ENCODE measurements around the gene FLYWCH2.
"Not testable (repeated sequence)": the region's sequence is repeated elsewhere in the genome, so short reads cannot be mapped to it uniquely, and the experiment has no call there.

The FLYWCH2 gene

DNA sequence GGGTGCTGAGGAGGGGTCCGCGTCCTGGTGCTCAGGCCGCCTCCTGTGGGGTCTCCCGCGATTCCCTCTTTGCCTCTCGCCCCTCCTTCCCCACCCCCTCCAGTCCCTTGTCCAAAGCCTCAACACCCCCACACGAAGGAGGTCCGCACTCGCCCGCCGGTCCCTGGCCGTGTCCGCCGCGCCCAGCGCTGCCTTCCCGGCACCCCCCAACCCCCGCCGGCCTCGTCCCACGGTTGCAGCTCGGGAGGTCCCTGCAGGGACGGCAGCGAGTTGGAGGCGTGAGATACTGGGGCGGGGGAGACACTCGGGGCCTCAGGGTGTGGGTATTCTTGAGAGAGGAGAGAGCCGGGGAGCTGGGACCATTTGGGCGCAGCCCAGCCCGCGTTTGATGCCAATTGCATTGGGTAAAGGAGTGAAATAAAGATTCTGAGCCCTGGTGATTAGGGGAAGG lies 468 bp downstream of the FLYWCH2 start:
- DNase-seq (ENCODE audit: low read depth) = no peak

DNA sequence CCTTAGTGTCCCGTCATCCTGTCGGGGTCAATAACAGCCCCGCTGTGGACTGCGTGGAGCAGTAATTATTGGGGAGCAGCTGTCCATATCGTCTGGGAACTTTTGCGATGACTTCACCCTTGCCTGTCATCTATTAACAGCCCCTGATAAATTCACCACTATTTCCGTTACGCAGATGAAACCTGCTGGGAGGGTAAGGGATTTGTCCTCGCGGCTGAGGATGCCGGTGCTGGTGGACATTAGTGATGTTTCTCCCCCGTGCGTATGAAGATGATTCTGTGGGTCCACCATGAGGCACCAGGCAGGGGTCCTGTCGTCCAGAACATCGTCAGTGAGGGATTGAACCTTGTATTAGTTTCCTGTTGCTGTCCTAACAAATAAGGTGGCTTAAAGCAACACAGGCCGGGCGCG lies 1.0 kb downstream of the FLYWCH2 start:
- DNase-seq (ENCODE audit: low read depth) = no peak

DNA sequence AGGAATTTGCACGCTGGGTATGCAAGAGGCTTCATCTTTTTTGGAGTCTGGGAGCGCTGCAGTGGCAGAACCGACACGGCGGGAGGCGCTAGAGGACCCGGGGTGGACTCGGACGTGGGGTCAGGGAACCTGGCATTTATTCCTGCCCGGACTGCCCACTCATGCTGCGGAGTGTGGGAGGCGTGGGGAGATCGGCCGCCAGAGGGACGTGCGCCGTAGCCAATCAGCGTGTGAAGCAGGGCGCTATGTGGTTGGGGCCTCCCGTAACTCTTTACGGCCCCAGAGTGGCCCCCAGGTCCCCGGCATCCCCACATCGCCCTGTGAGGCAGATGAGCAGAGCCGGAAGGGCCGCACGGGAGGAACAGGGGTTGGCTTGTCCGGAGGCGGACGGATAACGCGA lies 11.2 kb downstream of the FLYWCH2 start:
- no peak for DNase-seq (ENCODE audit: low read depth)

DNA sequence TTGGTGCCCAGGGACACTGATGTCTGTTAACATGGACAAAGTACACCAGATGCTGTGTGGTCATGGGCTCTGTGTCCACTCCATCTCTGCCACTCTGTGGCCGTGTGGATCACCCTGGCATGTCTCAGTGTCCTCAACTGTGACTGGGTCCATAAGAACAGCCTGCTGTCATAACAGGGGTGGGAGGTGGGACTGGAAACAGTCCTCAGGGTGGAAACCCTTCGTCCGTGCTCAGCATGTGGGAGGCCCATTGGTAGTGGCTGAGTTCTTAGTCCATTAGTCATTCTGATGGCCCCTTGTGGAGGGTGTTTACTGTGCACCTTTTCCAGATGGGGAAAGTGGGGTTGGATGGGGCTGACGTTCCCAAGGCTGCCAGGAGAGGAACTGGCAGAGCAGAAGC lies 12.8 kb downstream of the FLYWCH2 start:
- no peak for DNase-seq (ENCODE audit: low read depth)

DNA sequence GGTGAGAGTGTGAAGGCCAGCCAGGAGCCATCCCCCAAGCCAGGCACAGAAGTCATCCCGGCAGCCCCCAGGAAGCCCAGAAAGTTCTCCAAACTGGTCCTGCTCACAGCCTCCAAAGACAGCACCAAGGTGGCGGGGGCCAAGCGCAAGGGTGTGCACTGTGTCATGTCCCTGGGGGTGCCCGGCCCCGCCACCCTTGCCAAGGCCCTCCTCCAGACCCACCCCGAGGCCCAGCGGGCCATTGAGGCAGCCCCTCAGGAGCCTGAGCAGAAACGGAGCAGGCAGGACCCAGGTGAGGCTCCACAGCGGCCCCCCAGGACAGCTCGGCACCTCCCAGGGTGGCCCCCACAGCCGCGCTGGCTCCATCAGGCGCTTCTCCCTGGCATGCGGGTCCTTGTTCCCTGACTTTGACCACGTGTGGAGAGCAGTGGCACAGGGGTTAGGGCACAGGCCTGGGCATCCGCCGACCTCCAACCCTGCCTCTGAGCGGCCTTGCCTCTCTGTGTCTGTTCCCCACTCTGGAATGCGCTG lies 13.5 kb downstream of the FLYWCH2 start:
- no peak for DNase-seq (ENCODE audit: low read depth)

DNA sequence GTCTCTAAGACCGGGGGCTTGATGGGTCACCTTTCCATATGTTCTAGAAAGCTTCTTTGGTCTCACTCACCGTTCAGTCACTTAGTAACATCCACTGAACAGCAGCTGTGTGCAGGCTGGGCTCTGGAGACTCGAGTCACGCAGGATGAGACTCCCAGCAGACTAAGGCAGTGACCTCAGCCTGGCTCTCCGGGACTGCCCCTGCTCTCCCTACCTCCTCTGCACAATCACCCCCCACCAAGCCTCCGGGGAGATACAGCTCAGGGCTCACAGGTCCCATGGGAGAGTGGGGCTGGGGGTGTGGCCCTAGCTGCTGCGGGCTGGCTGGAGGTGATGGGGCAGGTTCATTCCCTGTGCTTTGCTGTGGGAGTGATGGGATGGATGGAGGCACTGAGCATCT lies 14.1 kb downstream of the FLYWCH2 start:
- no peak for DNase-seq (ENCODE audit: low read depth)

DNA sequence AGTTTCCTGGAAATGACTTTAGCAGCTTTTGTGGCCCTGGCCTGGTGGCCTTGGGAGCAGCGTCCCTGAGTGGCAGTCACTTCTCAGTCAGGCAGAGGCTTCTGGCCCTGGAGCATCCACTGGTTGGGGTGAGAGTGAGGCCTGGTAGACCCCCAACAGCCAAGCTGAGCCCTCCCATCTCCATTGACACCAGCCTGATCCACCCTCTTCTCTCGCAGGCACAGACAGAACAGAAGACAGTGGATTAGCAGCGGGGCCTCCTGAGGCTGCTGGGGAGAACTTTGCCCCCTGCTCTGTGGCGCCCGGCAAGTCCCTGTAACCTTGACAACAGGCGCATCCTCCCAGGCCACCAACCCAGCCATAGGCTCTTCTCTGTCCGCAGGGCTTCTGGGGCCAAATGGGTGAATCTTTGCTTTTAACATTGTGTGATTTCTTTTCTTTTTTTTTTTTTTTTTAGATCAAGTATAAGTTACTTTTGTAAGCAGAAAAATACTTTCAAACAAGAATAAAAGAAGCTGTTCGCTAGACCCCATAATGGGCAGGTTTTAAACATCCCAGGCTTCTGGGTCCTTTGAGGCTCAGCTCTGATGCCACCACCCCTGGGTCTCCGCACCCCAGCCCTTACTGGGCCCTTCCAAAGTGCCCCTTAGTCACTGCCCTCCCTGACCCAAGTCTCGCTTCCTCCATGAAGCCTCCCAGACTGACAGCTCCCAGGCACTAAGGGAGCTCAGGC lies 16.0 kb downstream of the FLYWCH2 start:
- DNase-seq (ENCODE audit: low read depth) = no peak

DNA sequence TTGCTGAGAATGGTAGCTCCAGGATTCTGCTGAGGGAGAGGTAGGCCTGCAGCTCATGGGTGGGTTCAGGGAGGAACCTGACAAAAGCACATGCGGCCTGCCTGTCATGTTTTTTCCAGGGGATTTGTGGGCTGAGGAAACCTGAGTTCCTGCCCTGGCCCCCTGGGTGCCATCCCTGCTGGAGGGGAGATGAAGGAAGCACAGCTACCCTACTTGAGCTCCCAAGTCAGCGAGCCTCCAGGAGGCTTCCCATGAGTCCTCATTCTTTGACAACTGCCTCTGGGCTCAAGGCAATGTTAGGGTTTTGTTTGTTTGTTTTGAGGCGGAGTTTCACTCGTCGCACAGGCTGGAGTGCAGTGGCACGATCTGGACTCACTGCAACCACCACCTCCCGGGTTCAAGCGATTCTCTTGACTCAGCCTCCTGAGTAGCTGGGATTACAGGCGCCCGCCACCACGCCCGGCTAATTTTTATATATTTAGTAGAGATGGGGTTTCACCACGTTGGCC lies 16.6 kb downstream of the FLYWCH2 start:
- no peak for DNase-seq (ENCODE audit: low read depth)

DNA sequence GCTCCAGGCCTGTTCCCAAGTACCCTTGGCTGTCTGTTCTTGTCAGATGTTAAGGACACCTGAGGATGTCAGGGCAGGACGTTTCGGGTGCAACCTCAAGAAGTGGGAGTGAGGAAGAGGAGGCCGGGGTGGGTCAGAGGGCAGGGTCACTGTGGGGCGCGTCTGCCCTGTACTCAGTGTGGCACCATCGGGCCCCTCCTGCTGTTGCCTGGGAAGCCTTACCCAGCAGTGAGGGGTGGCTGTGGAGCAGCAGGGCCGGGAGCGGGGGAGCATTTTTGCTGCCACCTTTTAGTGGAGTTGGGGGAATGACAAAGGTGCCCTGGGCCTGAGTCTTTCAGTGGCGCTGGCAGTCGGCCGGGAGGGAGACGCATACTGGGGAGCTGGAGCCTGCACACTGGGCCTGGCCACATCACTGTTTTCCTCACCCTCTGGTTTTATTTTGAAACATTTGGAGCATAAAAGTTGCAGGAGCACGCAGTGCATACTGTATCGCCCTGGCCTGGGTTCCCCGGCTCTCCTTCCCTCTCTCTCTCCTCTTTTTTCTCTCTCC lies 17.6 kb downstream of the FLYWCH2 start:
- no peak for DNase-seq (ENCODE audit: low read depth)

DNA sequence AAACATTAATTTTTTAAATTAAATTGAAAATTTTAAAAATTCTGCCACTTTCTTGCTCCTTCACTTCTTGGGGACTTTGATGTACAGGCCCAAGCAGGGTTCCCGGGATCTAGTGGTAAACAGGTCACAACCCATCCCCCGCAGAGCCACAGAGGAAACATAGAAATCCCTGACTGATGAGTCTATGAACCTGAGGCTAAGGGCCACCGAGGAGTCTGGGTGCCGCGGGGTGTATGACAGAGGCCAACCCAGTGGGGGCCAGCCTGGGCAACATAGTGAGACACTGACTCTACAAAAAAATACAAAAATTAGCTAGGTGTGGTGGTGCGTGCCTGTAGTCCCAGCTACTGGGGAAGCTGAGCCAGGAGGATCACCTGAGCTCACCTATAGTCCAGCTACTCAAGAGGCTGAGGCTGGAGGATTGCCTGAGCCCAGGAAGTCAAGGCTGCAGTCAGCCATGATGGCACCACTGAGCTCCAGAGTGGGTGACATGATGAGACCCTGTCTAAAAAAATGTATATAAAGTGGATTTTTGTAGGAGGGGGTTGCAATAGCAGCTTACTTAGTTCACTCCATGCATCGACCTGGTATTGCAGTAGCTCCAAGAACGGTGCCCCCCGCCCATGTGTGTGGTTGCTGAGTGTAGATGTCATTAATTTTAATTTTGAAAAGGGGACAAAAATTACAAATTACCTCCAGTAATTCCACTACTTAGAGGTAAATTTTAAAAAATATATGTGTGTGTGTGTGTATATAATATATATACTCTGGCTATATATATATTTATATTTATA lies 19.5 kb downstream of the FLYWCH2 start:
- no peak for DNase-seq (ENCODE audit: low read depth)

DNA sequence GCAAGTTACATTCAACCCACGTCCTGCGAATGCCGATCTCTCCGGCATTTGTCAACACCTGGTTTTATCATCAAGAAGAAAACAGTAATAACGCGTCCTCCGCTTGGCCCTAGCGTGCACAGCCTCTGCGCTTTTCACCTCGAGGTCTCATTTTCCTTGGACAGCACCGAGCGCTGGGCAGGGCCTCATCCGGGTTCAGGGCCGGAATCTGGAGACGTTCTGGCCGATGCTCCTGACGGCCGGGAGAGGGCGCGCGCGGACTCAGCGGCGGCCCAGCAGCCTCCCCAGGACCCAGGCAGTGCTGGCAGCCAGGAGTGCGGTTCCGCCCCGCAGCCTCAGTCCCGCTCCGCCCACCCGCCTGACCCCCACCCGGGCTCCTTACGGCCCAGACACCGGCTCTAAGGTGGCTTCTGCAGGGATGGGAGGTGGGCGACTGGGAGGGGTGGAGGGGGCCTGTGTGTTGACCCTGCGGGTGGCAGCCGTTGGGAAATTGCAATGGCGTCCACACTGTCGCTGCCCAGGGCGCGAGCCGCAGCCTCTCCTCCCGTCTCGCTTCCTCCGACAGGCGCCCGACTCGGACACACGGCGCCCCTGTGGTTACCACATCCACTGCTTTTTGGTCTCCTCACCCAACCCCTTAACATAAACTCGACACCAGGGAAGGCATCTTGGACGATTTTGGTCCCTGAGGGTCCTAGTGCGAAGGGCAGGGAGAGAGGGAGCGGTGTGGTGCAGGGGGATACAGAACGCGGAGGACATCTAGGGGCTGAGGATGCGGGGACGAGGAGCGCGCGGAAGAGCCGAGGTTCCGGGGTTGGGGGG lies 21.3 kb downstream of the FLYWCH2 start:
- peak; percentile 39 for DNase-seq (ENCODE audit: low read depth)

DNA sequence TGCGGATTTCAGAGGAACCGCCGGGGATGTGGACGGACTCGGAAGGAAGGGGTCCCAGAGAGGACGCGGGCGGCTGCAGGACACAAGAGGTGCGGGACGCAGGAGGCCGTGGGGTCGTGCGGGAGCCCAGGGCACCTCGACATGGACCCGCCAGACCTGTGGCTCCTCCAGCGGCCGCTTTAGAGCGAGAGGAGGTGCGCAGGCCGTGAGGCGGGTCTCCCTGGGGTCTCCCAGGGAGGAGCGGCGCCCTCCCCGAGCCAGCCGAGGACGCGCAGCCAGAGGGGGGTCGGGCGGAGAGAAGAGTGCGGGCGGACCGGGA lies 21.9 kb downstream of the FLYWCH2 start:
- DNase-seq (ENCODE audit: low read depth) = no peak

DNA sequence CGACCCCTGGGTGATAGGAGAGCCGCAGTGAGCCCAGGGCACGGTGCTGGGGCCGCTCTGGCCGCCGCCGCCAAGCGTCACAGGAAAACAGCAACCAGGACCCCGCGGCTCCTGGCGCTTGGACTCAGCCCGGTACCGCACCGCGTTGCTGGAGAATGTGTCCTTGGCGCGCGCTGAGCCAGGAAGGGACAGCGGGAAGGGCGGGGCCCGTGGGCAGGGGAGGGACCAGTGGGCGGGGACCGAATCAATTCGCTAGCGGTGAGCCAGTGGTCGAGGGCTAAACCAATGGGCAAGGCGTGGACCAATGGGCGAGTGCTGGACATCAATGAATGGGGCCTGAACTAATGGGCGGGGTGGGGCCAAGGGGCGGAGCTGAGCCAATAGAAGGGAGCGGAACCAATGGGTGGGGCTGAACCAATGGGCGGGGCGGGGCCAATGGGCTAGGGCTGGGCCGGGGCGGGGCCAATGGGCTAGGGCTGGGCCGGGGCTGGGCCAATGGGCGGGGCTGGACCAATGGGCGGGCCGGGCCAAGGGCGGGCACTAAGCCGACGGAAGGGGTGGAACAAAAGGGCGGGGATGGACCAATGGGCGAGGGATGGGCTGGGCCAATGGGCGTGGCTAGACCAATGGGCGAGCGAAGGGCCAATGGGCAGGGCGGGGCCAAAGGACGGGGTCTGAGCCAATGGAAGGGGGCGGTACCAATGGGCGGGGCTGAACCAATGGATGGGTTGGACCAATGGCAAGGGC lies 22.4 kb downstream of the FLYWCH2 start:
- DNase-seq (ENCODE audit: low read depth) = peak; percentile 63

DNA sequence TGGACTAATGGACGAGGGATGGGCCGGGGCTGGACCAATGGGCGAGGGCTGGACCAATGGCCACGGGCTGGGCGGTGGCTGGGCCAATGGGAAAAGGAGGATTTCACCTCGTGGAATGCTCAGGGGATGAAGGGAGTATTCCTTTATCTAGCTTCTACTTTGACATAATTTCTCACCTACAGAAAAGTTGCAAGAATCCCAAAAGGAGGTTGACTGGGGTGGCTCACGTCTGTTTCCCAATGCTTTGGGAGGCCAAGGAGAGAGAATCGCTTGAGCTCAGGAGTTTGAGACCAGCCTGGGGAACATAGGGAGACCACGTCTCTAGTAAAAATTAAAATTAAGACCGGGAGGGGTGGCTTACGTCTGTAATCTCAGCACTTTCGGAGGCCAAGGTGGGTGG lies 23.0 kb downstream of the FLYWCH2 start:
- no peak for DNase-seq (ENCODE audit: low read depth)

DNA sequence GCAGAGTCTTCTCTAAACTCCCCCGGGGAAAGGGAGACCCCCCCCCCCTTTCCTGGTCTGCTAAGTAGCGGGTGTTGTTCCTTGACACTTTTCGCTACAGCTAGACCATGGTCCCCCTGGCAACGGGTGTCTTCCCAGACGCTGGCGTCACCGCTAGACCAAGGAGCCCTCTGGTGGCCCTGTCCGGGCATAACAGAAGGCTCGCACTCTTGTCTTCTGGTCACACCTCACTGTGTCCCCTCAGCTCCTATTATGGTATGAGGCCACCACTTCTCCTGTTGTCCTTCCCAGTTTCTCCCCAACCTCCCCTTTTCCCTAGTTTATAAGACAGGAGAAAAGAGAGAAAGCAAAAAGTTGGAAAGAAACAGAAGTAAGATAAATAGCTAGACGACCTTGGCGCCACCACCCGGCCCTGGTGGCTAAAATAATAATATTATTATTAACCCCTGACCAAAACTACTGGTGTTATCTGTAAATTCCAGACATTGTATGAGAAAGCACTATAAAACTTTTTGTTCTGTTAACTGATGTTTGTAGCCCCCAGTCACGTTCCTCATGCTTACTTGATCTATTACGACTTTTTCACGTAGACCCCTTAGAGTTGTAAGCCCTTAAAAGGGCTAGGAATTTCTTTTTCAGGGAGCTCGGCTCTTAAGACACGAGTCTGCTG lies 24.2 kb downstream of the FLYWCH2 start:
- not testable (repeated sequence) for DNase-seq (ENCODE audit: low read depth)

DNA sequence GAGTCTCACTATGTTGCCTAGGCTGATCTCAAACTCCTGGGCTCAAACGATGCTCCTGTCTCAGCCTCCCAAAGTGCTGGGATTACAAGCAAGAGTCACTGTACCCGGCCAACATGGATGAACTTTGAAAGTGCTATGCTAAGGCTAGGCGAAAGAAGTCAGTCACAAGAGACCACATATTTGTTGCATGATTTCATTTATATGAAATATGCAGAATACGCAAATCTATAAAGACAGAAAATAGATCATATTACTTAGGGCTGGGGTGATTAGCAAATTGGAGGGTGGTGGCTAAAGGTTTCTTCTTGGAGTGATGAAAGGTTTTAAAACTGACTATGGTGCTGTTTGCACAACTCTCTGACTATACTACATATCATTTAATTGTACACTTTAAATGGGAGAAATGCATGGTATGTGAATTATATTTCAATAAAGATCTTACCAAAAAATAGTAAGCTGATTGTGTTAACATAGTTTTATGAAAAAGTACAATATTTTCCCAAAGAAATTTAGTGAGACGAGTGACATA lies 27.5 kb downstream of the FLYWCH2 start:
- no peak for DNase-seq (ENCODE audit: low read depth)

DNA sequence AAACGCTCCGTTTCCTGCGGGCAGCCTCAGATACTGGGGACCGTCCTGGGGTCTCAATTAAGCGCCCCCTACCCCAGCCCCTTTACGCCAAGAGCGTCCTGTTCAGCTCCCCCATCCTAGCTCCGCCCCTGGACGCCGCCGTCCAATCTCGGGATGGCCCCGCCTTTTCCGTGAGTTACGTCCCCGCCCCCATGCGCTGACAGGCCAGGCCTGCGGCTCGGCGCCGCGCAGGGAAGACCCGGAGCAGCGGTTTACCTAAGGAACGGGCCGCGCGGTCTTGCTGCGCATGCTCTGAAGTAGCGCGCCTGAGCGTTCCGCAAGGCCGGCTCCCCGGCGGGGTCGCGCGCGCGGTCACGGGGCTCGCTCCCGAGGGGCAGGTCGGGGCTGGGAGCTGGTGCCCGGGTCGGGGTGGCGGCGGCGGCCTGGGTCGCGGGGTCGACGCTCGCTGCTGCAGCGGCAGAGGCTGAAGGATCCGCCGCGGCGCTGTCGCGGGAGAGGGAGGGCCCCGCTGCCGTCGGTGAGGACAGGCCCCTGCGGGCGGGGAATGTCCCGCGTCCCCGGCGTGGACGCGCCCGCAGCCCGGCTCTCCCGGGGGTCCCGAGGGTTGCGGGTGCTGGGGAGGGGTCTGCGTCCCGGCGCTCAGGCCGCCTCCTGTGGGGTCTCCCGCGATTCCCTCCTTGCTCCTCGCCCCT lies 28.8 kb downstream of the FLYWCH2 start, which contains the start of gene FLYWCH1:
Gene FLYWCH1, plus strand, starts transcription at position 294 of the 692 bp plus-strand sequence. CDS start 17,755 bp downstream, outside the sequence.
- peak; percentile 99 for DNase-seq (ENCODE audit: low read depth)

DNA sequence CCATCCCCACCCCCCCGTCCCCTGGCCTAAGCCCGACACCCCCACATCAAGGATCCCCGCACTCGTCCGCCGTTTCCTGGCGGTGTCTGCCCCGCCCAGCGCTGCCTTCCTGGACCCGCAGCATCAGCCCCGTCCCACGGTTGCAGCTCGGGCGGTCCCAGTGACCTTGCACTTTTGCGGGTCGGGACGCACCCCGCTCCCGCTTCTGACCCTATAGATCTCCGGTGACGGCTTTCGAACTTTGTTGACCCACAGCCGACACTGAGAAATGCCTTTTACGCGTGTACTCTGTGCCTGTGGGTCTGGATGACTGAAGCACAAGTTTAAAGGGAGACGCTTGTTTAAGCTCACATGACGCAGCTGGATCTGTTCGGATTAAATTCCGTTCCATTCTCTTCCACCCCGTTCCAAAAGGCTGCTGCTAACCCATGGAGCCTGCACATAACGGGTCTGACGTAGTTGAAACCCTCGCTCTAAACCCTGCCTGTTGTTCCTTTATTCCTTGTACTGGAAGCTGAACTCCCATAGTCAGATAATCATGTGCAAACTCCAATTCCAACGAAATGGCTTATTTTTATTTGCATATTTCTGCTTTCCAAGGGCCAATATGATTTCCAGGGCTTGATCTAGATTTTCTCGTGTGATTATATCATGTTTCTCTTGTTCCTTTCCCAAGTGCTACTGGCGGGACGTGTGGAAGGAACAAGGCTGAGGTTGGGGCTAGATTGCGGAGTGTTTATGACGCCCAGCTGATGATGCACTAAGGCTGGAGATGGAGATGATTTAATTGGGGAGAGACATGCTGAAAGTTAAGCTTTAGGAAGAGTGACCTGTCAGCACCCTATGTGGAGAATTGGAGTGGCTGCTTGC lies 29.6 kb downstream of the FLYWCH2 start:
- no peak for DNase-seq (ENCODE audit: low read depth)

DNA sequence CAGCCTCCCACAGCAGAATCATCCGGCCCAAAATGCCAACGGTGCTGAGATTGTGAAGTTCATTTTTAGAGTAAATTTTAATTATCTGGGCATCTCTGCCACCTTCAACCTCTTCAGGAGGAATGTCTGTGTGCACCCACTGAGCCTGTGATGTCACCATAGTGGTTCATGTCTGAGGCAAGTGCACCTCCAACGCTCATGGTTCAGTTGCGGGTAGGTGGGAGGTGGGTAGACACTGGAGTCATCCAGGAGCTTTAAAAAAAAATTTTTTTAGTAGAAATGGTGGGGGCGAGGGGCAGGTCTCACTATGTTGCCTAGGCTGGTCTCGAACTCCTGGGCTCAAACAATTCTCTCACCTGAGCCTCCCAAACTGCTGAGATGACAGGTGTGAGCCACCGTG lies 30.6 kb downstream of the FLYWCH2 start:
- no peak for DNase-seq (ENCODE audit: low read depth)
